Ovary (tissue), 3 donors: ENCODE data around the gene UMAD1.

Experiments
- CTCF ChIP-seq, 3 donors: fragments of 450-650 bp in 2 of 3; fragments of 200-600 bp in 1 of 3; IDR thresholded peaks; one replicate each; pipeline versions ENCODE4 v1.5.1 to v1.8.0; 2016 to 2022; ENCODE audit warnings: antibody characterized with exemption in 3 of 3, mild to moderate bottlenecking in 1 of 3
- EP300 ChIP-seq: sonication (generic); formaldehyde crosslinking; IDR thresholded peaks from one replicate; pipeline ENCODE4 v1.6.1; 2017; ENCODE audit warnings: antibody characterized with exemption
- POLR2A ChIP-seq: fragments of 450-650 bp; IDR thresholded peaks from one replicate; pipeline ENCODE4 v1.6.1; 2017; ENCODE audit warnings: antibody characterized with exemption, mild to moderate bottlenecking, moderate library complexity
- donor health status: DM: no; HTN: no; CAD: no.

- no peak for TF ChIP-seq POLR2A
- TF ChIP-seq CTCF (IDR thresholded peaks at IDR 0.05), result no peak
- TF ChIP-seq EP300, result no peak
Observed at GRCh38 chr7:7670490-7670889, 29.9 kb downstream of the UMAD1 start.
